HUES48 (cell line): ENCODE results near the gene LDLRAD1.
"Not testable (repeated sequence)": the region's sequence is repeated elsewhere in the genome, so short reads cannot be mapped to it uniquely, and the experiment has no call there.

Source experiments
- H3K27ac ChIP-seq: one replicate; pipeline ENCODE4 v1.7.0; 2013; ENCODE audit warnings: low read depth, low read length, inconsistent platforms
- H3K27me3 ChIP-seq: 2 replicates; pipeline ENCODE4 v1.6.1; 2013; ENCODE audit warnings: mild to moderate bottlenecking, low read length; ENCODE audit not compliant: control insufficient read depth, insufficient read depth
- H3K36me3 ChIP-seq: 2 replicates; pipeline ENCODE4 v1.6.1; 2013; ENCODE audit warnings: low read length; ENCODE audit not compliant: control insufficient read depth, insufficient read depth
- H3K4me1 ChIP-seq: 2 replicates; pipeline ENCODE4 v1.6.1; 2013; ENCODE audit warnings: mild to moderate bottlenecking, low read length; ENCODE audit not compliant: control insufficient read depth, insufficient read depth
- H3K4me3 ChIP-seq: 2 replicates; pipeline ENCODE4 v1.5.1; 2013; ENCODE audit warnings: mild to moderate bottlenecking, low read depth, low read length
- H3K9ac ChIP-seq: 2 replicates; pipeline ENCODE4 v1.6.1; 2013; ENCODE audit warnings: mild to moderate bottlenecking, low read depth, low read length, moderate library complexity
- H3K9me3 ChIP-seq: 2 replicates; pipeline ENCODE4 v1.6.1; 2013; ENCODE audit warnings: low read length; ENCODE audit not compliant: control insufficient read depth, insufficient read depth

The LDLRAD1 gene

GRCh38 chr1:53984726-53985125, 33.3 kb downstream of the LDLRAD1 start:
- peaks cover 12% of the 10 kb centered on the region for H3K4me1 ChIP-seq
- no peak overlapping the region for H3K27ac ChIP-seq
- H3K9me3 ChIP-seq = no peaks in the 10 kb centered on the region
- no peaks in the 10 kb centered on the region for H3K36me3 ChIP-seq
- no peak overlapping the region for H3K9ac ChIP-seq
- no peak overlapping the region for H3K4me3 ChIP-seq
- H3K27me3 ChIP-seq = no peaks in the 10 kb centered on the region

- Histone ChIP-seq H3K4me1 (peaks cover 12% of the 10 kb centered on the region), H3K9ac (no peak overlapping the region), H3K27me3 (no peaks in the 10 kb centered on the region), H3K27ac (peak overlapping the region; percentile 72), H3K4me3 (peak overlapping the region; percentile 50), H3K9me3 (no peaks in the 10 kb centered on the region), H3K36me3 (no peaks in the 10 kb centered on the region)
Measured at GRCh38 chr1:53982763-53983104, 35.3 kb downstream of the LDLRAD1 start.

GRCh38 chr1:53982034-53982762, 35.8 kb downstream of the LDLRAD1 start:
- Histone ChIP-seq H3K9ac (peak overlapping the region; percentile 49; the same call in 1 of the 2 replicates), H3K27me3 (no peaks in the 10 kb centered on the region), H3K9me3 (no peaks in the 10 kb centered on the region), H3K36me3 (no peaks in the 10 kb centered on the region), H3K27ac (peak overlapping the region; percentile 72), H3K4me1 (peaks cover 12% of the 10 kb centered on the region), H3K4me3 (peak overlapping the region; percentile 50)

- H3K27me3 ChIP-seq = no peaks in the 10 kb centered on the region
- no peaks in the 10 kb centered on the region for H3K9me3 ChIP-seq
- no peak overlapping the region for H3K4me3 ChIP-seq
Measured at GRCh38 chr1:53981220-53981619, 36.8 kb downstream of the LDLRAD1 start.

GRCh38 chr1:53979712-53980450, 38.1 kb downstream of the LDLRAD1 start:
- Histone ChIP-seq H3K36me3 (no peaks in the 10 kb centered on the region), H3K27me3 (no peaks in the 10 kb centered on the region), H3K4me1 (peaks cover 12% of the 10 kb centered on the region), H3K9me3 (no peaks in the 10 kb centered on the region), H3K4me3 (no peak overlapping the region), H3K9ac (no peak overlapping the region), H3K27ac (no peak overlapping the region)

More at GRCh38 chr1:53981220-53981619, 36.8 kb downstream of the LDLRAD1 start:
- H3K36me3 ChIP-seq = no peaks in the 10 kb centered on the region
- no peak overlapping the region for H3K27ac ChIP-seq
- H3K4me1 ChIP-seq = peaks cover 12% of the 10 kb centered on the region
- no peak overlapping the region for H3K9ac ChIP-seq

GRCh38 chr1:53975861-53976260, 42.1 kb downstream of the LDLRAD1 start:
- Histone ChIP-seq H3K9me3 (no peaks in the 10 kb centered on the region), H3K4me1 (no peaks in the 10 kb centered on the region), H3K36me3 (peaks cover 4% of the 10 kb centered on the region; the same call in 1 of the 2 replicates), H3K9ac (no peak overlapping the region), H3K27ac (no peak overlapping the region), H3K27me3 (no peaks in the 10 kb centered on the region), H3K4me3 (no peak overlapping the region)

- H3K4me1 ChIP-seq = no peaks in the 10 kb centered on the region
- no peak overlapping the region for H3K4me3 ChIP-seq
- H3K9ac ChIP-seq = no peak overlapping the region
- H3K36me3 ChIP-seq = peaks cover 39% of the 10 kb centered on the region
- no peaks in the 10 kb centered on the region for H3K9me3 ChIP-seq
- H3K27ac ChIP-seq = no peak overlapping the region
- no peaks in the 10 kb centered on the region for H3K27me3 ChIP-seq
Measured at GRCh38 chr1:53971718-53972117, 46.3 kb downstream of the LDLRAD1 start.

- H3K9ac ChIP-seq, H3K27me3 ChIP-seq, H3K4me3 ChIP-seq, H3K27ac ChIP-seq, H3K4me1 ChIP-seq, H3K9me3 ChIP-seq: not testable (repeated sequence)
- peaks cover 58% of the 10 kb centered on the region for H3K36me3 ChIP-seq
Measured at GRCh38 chr1:53969323-53969722, 48.7 kb downstream of the LDLRAD1 start.

GRCh38 chr1:53968125-53968513, 49.9 kb downstream of the LDLRAD1 start:
- Histone ChIP-seq H3K27me3 (no peaks in the 10 kb centered on the region), H3K4me3 (no peak overlapping the region), H3K27ac (no peak overlapping the region), H3K4me1 (no peaks in the 10 kb centered on the region), H3K9ac (no peak overlapping the region), H3K9me3 (no peaks in the 10 kb centered on the region), H3K36me3 (peaks cover 69% of the 10 kb centered on the region)

GRCh38 chr1:53967409-53968124, 50.4 kb downstream of the LDLRAD1 start:
- no peak overlapping the region for H3K9ac ChIP-seq
- no peak overlapping the region for H3K27ac ChIP-seq
- H3K9me3 ChIP-seq = no peaks in the 10 kb centered on the region
- no peaks in the 10 kb centered on the region for H3K27me3 ChIP-seq
- H3K36me3 ChIP-seq = peaks cover 75% of the 10 kb centered on the region
- no peaks in the 10 kb centered on the region for H3K4me1 ChIP-seq
- H3K4me3 ChIP-seq = no peak overlapping the region

- H3K9ac ChIP-seq = no peak overlapping the region
- no peaks in the 10 kb centered on the region for H3K9me3 ChIP-seq
- no peak overlapping the region for H3K27ac ChIP-seq
- H3K27me3 ChIP-seq = no peaks in the 10 kb centered on the region
- no peak overlapping the region for H3K4me3 ChIP-seq
- peaks cover 82% of the 10 kb centered on the region for H3K36me3 ChIP-seq
- no peaks in the 10 kb centered on the region for H3K4me1 ChIP-seq
Measured at GRCh38 chr1:53966794-53967193, 51.2 kb downstream of the LDLRAD1 start.
